ENCODE data around the gene MOB1B. TPM values are rescaled to one million over a fixed set of nuclear protein-coding genes. Genes with fewer than 3 reads are reported as not detected.

The MOB1B gene
- total and polyA plus RNA-seq, 3 donors from 2014 or later = 8.9 to 16.4 (median 15.0) TPM

- Histone ChIP-seq H3K4me1 (peaks cover 3% of the 10 kb centered on the region), H3K27ac (peak within 1 kb of the TSS; percentile 82 to 88), H3K36me3 (ENCODE audit: low read depth, missing control alignments) (no peaks in the 10 kb centered on the region), H3K4me3 (peak within 1 kb of the TSS; percentile 70 to 86), H3K27me3 (no peaks in the 10 kb centered on the region), H3K9me3 (no peaks in the 10 kb centered on the region)
- TF ChIP-seq POLR2A (IDR thresholded peaks at IDR 0.05) (no peak), CTCF (IDR thresholded peaks at IDR 0.05) (no peak)
- intact Hi-C loops (cut with DNase I; ENCODE audit: low total_unique reads) = no loop called here
- peak; percentile 93 for DNase-seq
- WGBS, 2 donors = 0% methylated on average over 16 to 52 of the region's 74 CpGs
These were observed 91.3 kb downstream of the MOB1B start, which contains the start of gene DCK for GRCh38 chr4:70993181-70994068. Gene DCK, plus strand, starts transcription at chr4:70993649. Its CDS starts 187 bp downstream, at chr4:70993836.

GRCh38 chr4:70994069-70994366 lies 91.8 kb downstream of the MOB1B start:
- intact Hi-C loops (cut with DNase I; ENCODE audit: low total_unique reads) = no loop called here
- WGBS, 2 donors = 0 to 2% methylated on average over 11 of the region's 11 CpGs
- Histone ChIP-seq H3K27me3 (no peaks in the 10 kb centered on the region), H3K4me3 (peak overlapping the region; percentile 70 to 86), H3K9me3 (no peaks in the 10 kb centered on the region), H3K27ac (peak overlapping the region; percentile 82 to 88), H3K36me3 (ENCODE audit: low read depth, missing control alignments) (no peaks in the 10 kb centered on the region), H3K4me1 (peaks cover 3% of the 10 kb centered on the region)
- no peak for DNase-seq
- TF ChIP-seq CTCF (IDR thresholded peaks at IDR 0.05) = no peak
- TF ChIP-seq POLR2A (IDR thresholded peaks at IDR 0.05) = no peak

- peak overlapping the region in 1 of 2 donors; percentile 86 for H3K4me3 ChIP-seq
- no peak for DNase-seq
- 38 to 64% methylated on average over 10 of the region's 10 CpGs for WGBS, 2 donors
- peak overlapping the region; percentile 82 to 88 for H3K27ac ChIP-seq
- TF ChIP-seq CTCF (IDR thresholded peaks at IDR 0.05) = no peak
- no peak for TF ChIP-seq POLR2A (IDR thresholded peaks at IDR 0.05)
- no peaks in the 10 kb centered on the region for H3K9me3 ChIP-seq
- peaks cover 3% of the 10 kb centered on the region for H3K4me1 ChIP-seq
- H3K27me3 ChIP-seq = no peaks in the 10 kb centered on the region
- no peaks in the 10 kb centered on the region for H3K36me3 ChIP-seq (ENCODE audit: low read depth, missing control alignments)
- intact Hi-C loops (cut with DNase I; ENCODE audit: low total_unique reads) = no loop called here
These were observed 92.4 kb downstream of the MOB1B start for GRCh38 chr4:70994387-70995099.

GRCh38 chr4:70996018-70996360 lies 93.8 kb downstream of the MOB1B start:
- TF ChIP-seq POLR2A (IDR thresholded peaks at IDR 0.05) (no peak), CTCF (IDR thresholded peaks at IDR 0.05) (no peak)
- H3K27ac ChIP-seq = no peak overlapping the region
- H3K9me3 ChIP-seq = no peaks in the 10 kb centered on the region
- peaks cover 3% of the 10 kb centered on the region for H3K4me1 ChIP-seq
- H3K36me3 ChIP-seq (ENCODE audit: low read depth, missing control alignments) = no peaks in the 10 kb centered on the region
- H3K4me3 ChIP-seq = no peak overlapping the region
- no peaks in the 10 kb centered on the region for H3K27me3 ChIP-seq
- 58 to 65% methylated on average over 4 of the region's 4 CpGs for WGBS, 2 donors
- intact Hi-C loops (cut with DNase I; ENCODE audit: low total_unique reads) = no loop called here
- no peak for DNase-seq
